Fibroblast of skin of left biceps (primary cell): ENCODE results near the gene IFNW1.
A peak's percentile ranks its signal among the peaks of the same experiment; 100 is the strongest.

ENCODE experiments used
- DNase-seq, 2 experiments: peaks; one replicate each; pipeline ENCODE4 v3.0.0-alpha.2; 2013; ENCODE audit warnings: low read depth in 2 of 2

The IFNW1 gene

DNA sequence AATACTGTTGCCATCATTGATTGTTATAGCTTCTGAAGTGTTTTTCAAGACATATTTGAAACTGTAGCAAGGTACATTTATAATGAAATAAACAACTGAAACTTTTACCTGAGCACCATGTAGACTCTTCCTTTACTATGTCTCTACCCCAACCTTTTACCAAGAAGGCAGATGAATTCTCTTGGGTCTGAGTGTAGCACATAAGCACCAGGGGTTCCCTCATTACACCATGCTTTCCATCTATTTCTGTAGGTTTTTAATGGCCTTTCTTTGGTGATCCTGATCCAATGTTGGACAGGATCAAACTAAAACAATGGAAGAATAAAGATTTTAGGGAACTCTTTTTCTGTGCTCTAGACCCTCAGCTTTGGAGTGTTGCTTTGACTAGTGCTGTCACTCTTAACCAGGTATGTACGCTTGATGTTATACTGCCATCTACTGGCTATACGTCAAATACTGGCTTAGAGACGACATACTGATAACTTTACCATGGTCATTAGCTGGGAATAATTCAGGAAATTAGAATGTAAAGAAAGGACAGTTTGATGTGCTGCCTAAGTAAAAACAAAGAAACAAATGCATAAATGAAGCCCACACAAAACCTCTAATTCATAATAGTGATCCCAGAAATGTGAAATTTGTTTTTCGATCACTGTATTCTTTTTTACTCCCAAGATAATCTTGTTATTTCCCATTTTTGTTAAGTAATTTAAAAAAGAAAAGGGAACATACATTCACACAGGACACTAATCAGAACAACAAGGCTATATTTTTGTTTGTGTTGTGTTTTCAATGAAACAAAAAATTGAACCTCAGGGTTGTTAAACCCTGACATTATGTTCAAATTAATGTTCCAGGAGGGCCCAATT, 30.7 kb downstream of the IFNW1 start:
- peak; percentile 45 to 52 for DNase-seq

DNA sequence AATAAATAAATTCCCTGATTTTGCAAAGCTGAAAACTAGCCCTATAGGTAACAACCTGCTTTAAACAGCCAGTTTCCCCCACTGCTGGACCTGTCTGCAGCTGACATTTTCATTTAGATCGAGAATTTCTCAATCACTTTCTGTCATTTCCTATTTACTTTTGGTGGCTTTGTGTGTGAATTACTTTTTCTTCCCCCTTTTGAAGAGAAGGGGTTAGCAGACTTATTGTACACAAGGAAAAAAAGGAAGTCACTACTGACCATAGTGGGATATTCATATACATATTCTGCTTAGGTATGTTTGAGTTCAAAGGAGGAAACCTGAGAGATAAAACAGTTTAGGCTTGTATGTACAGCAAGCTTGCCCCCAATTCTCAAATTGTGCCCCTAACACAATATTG, 36.8 kb downstream of the IFNW1 start:
- DNase-seq: no peak

DNA sequence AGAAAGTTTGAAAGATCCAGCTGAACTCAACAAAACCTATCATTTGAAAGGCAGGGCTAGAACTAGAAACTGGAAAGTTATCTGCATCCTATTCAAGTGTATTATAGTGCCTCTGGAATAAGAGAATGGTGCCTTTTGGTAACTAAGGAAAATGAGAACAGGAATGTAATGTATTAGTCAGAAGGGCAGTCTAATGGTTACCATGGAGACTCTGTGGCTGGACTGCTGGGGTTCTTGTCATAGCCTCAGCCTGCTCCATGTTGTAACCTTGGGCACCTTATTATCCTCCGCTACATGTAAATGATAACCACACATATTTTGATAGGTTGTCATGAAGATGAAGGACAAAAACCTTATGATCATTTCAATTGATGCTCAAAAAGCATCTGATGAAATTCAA, 39.3 kb downstream of the IFNW1 start:
- DNase-seq: no peak

DNA sequence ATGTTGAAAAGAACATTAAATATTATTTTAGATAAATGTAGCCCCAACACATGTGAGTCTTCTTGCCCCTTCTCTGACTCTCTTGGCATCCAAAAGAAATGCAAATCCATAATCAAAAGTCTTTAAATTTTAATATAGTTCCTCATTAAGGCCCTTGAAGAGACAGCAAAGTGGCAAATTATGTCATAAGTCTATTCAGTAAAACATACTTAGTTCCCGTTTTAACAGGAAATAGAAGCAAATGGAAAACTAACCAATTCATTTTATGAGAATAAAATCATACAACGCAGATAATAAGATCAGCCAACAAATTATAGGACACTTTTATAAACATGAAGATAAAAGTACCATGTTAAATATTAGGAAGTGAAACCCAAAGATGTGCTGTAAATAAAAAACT, 43.8 kb downstream of the IFNW1 start:
- no peak for DNase-seq

DNA sequence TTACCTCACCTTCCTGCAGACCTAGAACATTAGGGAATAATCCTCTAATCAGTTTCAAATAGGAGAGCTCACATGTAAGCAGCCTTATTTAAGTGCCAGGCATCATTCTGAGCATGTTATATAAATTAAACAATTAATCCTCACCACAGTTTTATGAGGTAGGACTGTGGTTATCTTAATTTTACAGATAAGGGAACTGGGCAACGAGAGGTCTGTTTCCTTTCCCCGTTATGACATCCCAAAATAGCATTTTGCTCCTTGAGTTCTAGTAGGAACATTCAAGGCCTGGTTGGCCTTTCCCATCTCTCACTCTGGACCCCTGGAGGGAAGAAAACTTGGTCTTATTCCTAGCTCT, 44.8 kb downstream of the IFNW1 start:
- no peak for DNase-seq

DNA sequence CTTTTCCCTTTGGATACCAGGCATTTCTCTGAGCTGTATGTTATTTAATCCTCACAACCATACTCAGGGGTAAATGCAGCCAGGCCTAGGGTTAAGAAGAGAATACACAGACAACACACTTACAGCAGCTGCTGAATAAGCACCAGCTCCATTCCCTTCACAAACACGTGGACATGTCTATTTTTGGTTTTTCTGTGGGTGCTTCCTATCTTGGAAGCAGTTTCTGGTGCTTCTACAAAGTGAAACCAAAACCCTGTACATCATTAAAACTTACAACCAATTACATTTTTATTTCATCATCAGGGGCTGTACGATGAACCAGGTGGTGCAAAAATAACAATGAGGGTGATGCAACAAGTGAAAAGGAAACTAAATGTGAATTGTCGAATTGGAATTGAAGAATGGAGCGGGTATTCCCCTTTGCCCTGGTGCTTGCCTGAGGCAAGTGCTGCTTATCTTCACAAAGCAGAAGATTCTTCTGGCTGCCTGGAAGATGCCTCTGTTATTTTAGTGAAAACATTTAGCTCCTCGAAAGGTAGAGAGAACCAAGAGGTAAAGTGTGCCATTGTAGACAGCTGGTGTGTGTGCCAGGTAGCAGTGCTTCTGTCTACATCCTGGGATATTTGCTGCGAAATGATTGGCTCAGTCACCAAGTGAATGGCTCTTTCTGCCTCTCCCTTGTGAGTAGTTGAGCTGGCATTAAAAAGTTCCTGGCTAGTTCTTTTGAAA, 45.3 kb downstream of the IFNW1 start:
- peak in 1 of 2 experiments; percentile 8 for DNase-seq

DNA sequence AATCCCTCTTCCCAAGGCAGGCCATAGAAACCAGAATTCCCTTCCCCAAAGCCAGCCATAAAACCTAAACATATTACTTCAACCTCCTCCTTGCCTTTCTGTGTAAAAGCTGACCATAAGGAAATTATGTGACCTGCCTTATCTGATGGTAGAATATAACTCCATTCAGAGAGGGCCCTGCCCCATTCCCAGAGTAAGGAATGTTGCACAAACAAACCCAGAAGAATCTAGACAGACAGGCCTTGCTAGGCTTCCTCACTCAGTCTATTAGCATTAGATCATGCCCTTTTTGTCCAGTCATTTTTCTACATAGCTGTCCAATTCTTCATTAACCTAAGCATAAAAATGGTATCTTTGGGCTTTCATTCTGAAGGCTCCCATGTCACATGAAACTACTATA, 46.1 kb downstream of the IFNW1 start:
- DNase-seq: no peak
